Right ventricle myocardium superior (tissue), 1 donor: ENCODE measurements around the gene DPYD. TPM values are rescaled to one million over a fixed set of nuclear protein-coding genes. Genes with fewer than 3 reads are reported as not detected.

Experiments
- ATAC-seq: fragments of 200-7000 bp; cut with Tn5 transposase; one replicate; pipeline ENCODE4 v1.9.1; 2020; ENCODE audit warnings: mild to moderate bottlenecking; ENCODE audit not compliant: poor library complexity
- DNase-seq: peaks from one replicate; pipeline ENCODE4 v3.0.0-alpha.2; 2020
- intact Hi-C: fragments of 100-400 bp; cut with DNase I; formaldehyde crosslinking; loops from one replicate; pipeline ENCODE4 v1.11.2; 2022
- total RNA-seq: library from RNA; stranded (reverse); fragmentation: NEBNext Ultra II Directional; extraction: Animal tissue kit (Norgen Biotek cat#: 25700); gene quantifications from one replicate; pipeline ENCODE4 v1.2.1, GENCODE V29; 2021
- donor health status: DM: no; HTN: yes; CAD: no; lungs with severe emphysema.

DPYD gene
- total RNA-seq, 1 donor from 2014 or later: 10.3 TPM

DNA sequence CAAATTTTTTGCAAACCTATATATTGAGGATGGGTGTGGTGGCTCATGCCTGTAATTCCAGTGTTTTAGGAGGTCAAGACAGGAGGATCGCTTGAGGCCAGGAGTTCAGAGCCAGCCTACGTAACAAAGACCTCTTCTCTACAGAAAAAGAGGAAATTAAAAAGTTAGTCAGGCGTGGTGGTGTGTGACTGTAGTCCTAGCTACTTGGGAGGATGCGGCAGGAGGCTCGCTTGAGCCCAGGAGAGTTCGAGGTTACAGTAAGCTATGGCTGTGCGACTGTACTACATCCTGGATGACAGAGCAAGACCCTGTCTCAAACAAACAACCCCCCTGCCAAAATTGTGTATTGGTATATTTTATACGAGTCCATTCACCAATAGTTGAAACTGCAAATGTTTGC is 589.7 kb downstream of the DPYD start:
- intact Hi-C loops: no loop called here
- no peak for ATAC-seq
- DNase-seq: no peak

DNA sequence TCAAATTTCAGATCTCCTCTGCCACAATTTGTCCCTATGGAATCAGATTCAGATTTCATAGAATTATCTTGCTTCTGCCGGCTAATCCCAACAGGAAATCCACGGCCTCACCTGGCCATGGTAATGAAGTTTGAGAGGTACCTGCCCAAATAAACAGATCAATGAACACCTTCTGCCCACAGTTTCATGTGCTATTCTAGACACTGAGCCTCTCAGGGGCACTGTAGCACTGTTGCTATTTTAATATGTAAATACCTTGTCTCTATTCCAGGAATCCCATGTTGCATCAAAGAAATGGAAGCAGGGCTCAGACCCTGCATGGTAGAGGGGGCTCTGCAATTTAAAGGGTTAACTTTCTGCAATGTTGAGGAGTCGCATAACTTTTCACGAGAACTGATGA is 606.1 kb downstream of the DPYD start:
- intact Hi-C loops: no loop called here
- ATAC-seq (peak; percentile 68), DNase-seq (no peak)

DNA sequence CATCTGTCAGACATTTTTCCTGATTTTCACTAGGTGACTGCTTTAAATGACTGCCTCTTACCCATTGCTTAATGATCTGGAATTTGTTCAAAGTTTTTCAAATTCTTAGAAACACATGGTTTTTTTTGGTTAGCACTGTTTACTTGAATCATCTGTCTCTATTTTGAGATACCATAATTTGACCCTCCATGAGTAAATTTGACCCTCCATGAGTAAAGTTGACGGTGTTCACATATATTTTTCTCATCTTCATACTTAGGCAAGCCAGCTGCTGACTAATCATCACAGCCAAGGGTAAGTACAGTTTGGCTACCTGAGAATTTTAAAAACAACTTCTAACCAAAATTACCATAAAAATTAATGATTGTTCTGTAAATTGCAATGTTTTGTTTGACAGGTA is 612.7 kb downstream of the DPYD start:
- ATAC-seq: no peak
- DNase-seq: no peak
- intact Hi-C loops: no loop called here

DNA sequence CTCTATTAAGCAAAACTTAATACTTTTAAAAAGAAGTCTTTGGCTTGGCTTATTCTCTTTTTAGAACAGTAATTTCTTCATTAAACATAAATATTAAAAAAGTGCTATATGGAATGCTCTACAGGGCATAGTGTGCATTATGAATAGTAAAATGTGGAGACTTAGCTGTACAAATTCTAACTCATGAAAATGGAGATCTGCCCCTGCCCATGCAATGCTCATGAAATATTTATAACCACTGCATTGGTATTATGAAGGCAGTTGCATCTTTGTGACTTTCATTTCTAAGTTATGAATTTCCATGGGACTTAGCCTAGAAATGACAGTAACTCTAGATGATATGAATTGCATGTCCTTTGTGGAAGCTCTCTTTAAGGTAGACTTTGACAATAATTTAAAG is 613.3 kb downstream of the DPYD start:
- ATAC-seq (no peak), DNase-seq (no peak)
- intact Hi-C loops: no loop called here

DNA sequence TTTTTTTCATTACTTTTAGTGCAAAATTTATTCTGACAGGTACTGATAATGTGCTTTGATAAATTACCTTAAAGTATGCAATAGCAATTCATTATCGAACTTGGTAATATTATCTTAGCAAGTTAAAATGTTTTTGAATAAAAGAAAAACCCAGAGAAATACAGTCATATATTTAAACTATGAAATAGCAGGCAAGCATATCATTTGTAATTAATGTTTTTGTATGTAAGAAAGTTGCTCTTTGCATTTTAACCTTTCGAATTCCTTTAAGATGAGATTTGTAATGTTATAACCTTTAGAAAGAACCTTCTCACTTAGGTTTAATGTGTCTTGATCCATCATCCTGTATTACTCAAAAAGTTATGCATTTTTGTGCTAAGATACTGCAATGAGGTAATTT is 613.7 kb downstream of the DPYD start:
- no peak for ATAC-seq
- DNase-seq: no peak
- intact Hi-C loops: no loop called here

DNA sequence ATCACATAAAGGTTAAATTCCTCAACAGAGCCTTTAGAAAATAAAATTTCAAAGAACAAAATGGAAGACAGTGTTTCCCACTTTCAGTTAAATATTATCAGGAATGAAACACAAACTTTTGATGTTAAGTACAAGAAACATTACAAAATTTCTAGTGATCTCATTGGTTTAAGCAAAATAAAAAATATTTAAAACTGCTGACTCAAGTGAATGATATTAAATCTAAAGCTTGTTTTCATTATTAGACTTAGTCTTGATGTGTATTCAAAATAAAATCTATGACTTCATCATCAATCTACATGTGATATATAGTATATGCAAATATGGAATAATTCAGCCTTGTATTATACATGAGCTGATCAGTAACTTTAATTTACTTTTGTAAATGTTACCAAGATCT is 614.3 kb downstream of the DPYD start:
- ATAC-seq (no peak), DNase-seq (no peak)
- intact Hi-C loops: no loop called here

DNA sequence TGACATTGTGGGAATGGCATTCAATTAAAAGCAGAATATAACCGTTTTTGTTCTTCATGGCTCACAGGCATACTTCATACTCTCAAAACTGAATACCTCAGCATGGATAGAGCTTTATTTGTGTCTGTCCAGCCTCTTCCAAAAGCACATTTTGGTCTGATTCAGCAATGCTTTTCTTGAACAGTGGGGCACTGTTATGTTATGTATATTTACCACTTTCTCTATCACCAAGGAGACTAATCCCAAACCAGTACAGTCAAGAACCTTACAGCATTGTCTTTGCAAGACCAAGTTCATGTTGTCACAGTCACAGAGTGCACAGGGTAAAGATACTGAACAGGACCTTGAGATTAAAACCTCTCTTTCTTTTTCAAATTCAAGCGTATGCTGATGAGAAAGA is 616.5 kb downstream of the DPYD start:
- ATAC-seq (peak; percentile 65), DNase-seq (no peak)
- intact Hi-C loops: no loop called here

DNA sequence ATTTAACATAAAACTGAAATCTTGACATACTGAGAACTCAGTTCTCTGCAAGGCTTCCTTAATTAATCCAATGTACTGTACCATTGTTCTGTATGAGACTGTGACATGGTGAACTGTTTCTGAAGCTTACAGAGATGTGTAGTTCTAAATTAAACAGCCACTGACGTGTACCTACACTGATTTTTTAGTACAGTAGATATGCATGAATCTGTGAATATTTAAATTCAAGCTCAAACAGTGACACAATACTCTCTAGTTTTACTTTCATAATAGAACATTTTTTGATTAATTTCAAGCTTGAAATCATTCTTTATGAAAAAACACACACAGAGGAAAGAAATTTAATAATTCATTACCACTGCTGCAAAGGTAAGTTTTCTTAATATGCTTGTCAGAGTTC is 621.9 kb downstream of the DPYD start:
- ATAC-seq (no peak), DNase-seq (no peak)
- intact Hi-C loops: no loop called here

DNA sequence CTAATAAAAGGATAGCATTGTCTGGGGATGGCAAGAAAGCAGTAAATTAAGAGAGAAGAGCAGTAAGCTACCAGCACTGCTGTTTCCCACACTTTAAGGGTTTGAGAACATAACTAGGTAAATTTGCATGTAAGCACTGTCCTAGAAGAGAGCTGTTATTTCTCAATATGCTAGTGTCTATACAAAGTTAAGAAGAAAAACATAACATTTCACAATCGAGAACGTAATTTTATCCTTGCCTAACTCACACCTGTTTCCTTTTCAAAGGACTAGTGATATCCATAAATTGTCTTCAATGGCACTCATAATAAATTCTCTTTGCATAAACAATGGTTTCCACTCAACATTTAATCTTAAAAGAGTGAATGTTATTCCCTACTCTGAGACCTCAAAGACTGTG is 623.2 kb downstream of the DPYD start:
- ATAC-seq: no peak
- DNase-seq: no peak
- intact Hi-C loops: no loop called here

DNA sequence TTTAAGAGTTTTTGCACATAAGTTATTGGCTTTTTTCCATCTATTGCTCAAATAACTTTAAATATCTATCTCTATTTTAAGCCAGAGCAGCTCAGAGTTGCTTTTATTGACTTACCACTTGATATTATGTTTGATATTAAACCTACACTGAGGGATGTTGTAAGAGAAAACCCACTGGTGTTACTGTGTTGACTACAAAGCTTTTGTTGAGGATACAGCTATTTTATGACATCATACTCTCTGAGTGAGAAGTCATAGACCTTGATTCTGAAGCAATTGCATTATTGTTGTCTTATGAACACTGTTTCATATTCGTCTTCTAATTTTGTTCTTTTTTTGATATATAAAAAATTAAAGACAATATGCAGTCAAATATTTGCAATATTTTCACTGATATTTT is 638.9 kb downstream of the DPYD start:
- ATAC-seq: no peak
- intact Hi-C loops: no loop called here
- DNase-seq: no peak

DNA sequence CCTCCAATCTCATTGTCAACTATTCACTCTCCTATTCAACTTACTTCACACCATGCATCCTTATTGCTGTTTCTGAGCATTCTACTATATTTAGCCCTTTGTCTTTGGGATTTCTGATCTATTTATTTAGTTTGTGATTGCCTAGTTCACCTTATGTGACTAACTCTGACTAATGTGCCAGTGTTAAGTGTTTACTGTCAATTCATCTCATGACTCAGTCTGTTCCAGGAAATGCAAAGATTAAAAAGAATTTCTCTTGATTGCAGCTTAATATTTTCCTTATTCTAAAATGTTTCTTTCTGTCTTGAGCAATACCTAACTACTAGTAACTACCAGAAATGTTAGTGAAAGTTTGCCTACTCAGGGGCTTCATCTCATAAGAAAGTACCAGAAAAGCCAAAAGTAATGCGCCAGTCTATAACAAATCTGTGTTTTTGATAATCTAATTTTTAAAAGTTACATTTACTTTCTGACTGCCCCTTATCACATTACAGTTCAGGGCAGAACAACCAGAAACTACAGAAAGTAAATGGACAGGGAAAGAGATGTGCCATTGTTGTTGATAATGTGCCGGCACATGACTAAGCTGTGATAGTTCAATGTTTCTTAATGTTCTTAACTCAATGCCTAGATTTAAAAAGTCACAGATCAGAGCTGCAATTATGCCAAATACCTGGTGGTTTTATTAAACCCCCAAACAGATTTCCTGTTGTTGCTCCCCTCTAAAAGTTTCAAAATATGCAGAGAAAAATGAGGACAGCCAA is 642.8 kb downstream of the DPYD start:
- DNase-seq (no peak), ATAC-seq (no peak)
- intact Hi-C loops: no loop called here

DNA sequence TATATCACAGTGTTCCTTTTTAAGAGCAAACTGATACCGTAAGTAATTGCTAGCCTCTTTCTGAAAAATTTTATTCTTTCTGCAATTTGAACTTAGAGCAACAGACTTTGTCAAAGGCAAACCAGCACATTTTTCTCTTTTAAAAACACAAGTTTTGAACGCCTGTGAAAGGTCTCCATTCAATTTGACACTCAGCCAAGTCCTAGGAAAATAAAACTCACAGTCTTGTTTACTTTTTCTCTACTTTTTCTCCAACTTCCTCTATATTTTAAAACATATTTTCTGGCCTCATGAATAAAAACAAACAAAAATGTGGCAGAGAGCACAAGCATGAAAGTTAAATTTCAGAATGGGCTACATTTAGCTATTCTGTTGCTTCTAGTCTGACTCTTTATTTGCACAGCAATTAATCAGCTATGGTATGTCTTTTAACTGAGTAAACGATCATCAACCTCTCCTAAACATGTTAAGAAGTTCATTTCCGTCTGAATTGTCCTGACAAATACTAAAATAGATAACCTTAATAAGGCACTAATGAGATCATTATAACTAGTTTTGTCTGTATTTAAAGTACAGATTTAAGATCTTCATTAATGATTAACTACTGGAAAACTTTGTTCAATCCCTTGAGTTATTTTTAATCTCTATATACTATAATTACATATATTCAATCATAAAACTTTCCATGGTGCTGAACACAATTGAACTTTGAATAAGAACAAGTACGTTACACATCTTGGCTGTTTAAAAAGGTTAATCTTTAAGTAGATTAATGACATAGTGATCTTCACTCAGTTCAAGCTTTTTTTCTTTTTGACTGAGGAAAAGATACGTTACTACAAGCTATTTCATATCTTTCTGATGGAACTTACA is 648.7 kb downstream of the DPYD start:
- DNase-seq (no peak), ATAC-seq (no peak)
- intact Hi-C loops: no loop called here

DNA sequence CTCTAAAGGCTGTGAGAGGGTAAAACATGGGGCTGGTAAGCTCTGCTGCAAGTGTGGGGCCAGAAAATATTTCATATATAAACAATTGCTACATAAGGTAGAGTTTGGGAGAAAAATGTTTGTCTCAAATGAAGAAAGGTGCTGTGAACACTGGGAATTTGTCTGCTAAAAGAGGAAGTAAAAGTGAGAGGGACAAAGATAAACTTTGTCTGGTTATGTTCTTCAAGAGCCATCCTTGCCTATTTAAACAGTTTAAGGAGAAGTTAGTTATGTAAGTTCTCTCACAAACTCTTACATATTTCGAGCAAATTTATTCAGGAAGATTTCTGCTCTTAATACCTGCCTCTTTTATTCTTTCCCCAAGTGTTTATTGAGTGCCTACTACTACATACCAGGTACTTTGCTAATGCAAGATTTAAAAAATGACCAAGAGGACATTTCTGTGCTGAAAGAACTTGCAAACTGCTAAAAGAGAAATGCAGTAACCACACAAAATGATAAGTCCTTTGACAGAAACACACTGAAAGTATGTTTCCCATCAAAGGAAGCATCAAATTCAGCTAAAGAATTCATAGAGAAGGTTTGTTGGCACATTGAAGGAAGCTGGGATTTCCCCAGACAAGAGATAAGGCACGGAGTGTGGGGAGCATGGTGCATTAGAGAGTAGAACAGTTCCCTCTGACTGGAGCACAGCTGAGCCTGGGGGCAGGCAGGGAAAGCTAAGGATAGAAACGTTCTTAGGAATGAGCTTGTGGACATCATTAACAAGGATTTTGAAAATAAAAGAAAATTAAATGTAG is 650.1 kb downstream of the DPYD start:
- no peak for ATAC-seq
- intact Hi-C loops: no loop called here

DNA sequence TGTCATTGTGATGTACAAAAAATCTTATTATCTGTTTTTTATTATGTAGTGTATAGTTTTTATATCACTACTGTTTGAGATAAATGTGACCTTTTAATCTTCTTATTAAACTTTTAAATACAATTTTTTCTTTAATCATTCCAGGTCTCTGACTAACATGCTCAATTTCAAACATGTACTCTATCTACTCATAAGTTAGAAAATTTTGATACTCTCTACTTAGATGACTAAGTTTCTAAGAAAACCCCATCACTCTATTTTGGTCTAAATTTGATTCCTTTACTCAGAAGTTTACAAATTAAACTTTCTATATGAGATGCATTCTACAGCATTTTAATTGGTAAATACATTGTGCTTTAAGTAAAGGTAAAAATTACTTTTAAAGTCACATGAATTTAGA is 655.2 kb downstream of the DPYD start:
- intact Hi-C loops: no loop called here
- no peak for DNase-seq
- no peak for ATAC-seq

More for the DNA sequence above, 650.1 kb downstream of the DPYD start:
- no peak for DNase-seq

DNA sequence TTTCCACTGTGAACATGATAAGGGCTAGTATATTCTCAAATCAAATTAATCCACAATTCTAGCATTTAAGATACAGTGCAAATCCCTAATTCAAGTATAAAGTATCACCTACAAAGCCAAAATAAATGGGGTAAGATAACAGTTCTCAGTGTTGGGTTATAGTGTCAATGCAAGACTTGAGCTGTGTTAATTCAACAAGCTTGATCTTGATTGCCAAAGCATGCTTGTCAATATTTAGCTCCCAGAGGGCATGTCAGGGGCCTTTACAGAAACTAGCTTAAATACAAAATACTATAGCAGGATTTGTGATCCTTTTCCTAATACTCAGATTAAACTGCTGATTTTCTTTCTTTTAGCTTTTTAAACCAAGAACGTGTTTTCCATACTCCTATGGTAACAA is 658.0 kb downstream of the DPYD start:
- DNase-seq (no peak), ATAC-seq (no peak)
- intact Hi-C loops: no loop called here

DNA sequence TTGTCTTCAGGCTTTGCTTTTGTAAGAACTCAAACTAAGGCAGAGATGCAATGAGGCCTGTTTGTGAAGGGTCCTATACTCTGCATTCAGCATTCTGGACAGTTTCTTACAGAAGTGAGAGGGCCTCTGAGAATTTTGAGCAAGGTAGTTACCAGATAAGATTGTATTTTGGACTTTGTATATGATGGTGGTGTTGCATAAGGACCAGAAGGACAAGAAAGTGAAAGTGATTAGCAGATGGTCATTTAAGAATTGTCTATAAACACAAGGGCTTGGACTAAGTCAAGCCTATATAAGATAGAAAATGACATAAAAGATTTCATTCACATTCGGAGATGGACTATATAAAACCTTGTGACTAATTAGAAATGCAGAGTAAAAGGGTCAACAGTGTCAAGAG is 662.2 kb downstream of the DPYD start:
- ATAC-seq (no peak), DNase-seq (no peak)
- intact Hi-C loops: no loop called here

DNA sequence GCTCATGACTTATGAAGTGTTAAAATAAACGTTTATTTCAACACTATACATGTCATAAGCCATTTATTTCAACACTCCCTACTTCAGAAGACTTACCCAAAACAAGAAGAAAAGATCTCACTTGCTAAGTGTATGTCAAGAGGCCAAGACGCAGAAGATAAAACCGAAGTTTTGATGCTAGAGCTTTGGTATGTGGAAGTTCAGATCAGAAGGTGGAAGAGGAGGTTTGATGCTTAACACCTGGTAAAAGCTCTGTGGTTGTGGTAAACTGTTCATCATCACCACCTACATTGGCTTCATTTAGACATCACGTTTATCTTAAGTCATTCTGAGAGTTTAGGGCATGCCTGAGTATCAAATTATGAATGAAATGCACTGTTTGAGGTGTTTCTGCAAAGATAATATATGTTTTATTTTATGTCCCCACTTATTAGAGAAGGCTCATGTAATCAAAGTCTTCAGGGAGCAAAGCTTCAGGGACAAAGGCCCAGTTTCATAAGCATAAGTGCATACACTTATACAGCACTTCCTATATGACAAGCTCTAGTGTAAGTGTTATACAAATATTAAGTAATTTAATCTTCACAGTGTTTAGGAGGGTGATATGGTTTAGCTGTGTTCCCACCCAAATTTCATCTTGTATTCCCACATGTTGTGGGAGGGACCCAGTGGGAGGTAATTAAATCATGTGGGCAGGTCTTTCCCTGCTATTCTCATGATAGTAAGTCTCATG is 665.9 kb downstream of the DPYD start:
- intact Hi-C loops: no loop called here
- DNase-seq (no peak), ATAC-seq (no peak)

DNA sequence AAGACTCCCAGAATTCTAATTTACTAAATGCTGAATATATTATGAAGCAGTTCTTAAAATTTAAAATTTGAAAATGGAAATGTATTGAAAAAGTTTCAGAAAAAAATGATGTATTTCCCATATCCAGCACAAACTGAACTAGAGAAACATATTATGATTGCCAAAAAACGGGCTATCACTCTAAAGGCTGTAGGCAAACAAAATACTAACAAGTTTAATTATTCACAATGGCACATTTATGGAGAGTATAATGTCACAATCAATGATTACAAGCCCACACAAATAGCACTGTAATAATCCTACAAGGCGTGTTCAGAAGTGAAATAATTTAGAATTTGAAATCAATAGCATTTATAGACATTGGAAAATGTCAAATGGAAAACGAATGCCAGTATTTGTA is 667.9 kb downstream of the DPYD start:
- ATAC-seq (no peak), DNase-seq (no peak)
- intact Hi-C loops: no loop called here

DNA sequence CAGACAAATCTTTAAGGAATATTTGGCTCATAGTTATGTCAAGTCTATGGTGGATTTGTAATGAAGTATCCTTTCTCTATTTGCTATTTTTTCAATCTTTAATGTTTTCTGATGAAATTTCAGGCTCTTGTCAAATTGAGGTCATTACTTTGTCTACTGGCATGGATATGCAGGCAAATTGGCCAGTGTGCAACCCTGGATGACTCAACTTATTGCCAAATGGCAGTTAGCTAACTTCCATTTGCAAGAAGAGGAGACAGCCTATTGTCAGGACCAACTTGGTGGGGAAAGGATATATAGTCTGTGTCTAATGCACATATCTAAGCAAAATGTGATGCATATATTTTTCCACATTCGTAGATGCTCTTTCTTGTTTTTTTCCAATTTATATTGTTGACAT is 668.8 kb downstream of the DPYD start:
- ATAC-seq (peak; percentile 73), DNase-seq (no peak)
- intact Hi-C loops: no loop called here
